Common myeloid progenitor, CD34-positive (primary cell): ENCODE measurements around the gene LSM3.

Source experiments
- CTCF ChIA-PET: fragments of 350-600 bp; sonication (Branson Sonifier 250); formaldehyde crosslinking; loops from one replicate; lab custom pipeline; 2021; ENCODE audit warnings: antibody characterized with exemption; lab: Charles Lee
- POLR2A ChIA-PET: fragments of 350-600 bp; sonication (Branson Sonifier 250); formaldehyde crosslinking; loops from one replicate; lab custom pipeline; 2021; ENCODE audit warnings: antibody characterized with exemption; lab: Charles Lee
- DNase-seq, 3 donors: peaks; one replicate each; pipeline versions ENCODE4 v3.0.0 to v3.0.0-alpha.2; 2013
- H3K27ac ChIP-seq, 2 experiments: 1 replicate in 1 of 2; 2 replicates in 1 of 2; pipeline ENCODE4 v1.7.0; 2013; ENCODE audit warnings: inconsistent platforms in 2 of 2, low read length in 2 of 2, mild to moderate bottlenecking in 2 of 2, low read depth in 1 of 2, moderate library complexity in 1 of 2; ENCODE audit not compliant: severe bottlenecking in 2 of 2, insufficient read depth in 1 of 2, poor library complexity in 1 of 2
- H3K27me3 ChIP-seq, 5 experiments: replicated peaks in 2 of 5; 1 replicate in 3 of 5; 2 replicates in 2 of 5; pipeline versions ENCODE4 v1.6.1 to v1.7.0; 2013; ENCODE audit warnings: low read length in 4 of 5, mild to moderate bottlenecking in 2 of 5, moderate library complexity in 2 of 5, inconsistent platforms in 1 of 5; ENCODE audit not compliant: insufficient read depth in 5 of 5, control insufficient read depth in 4 of 5
- H3K36me3 ChIP-seq, 4 experiments: 1 replicate in 2 of 4; 2 replicates in 2 of 4; pipeline versions ENCODE4 v1.6.1 to v1.7.0; 2013; ENCODE audit warnings: low read length in 3 of 4, control low read depth in 1 of 4, mild to moderate bottlenecking in 1 of 4; ENCODE audit not compliant: control insufficient read depth in 4 of 4, insufficient read depth in 4 of 4
- H3K4me1 ChIP-seq, 4 experiments: 1 replicate in 3 of 4; 2 replicates in 1 of 4; pipeline versions ENCODE4 v1.6.1 to v1.7.1; 2013; ENCODE audit warnings: low read length in 3 of 4, mild to moderate bottlenecking in 3 of 4, control low read depth in 1 of 4, inconsistent platforms in 1 of 4, moderate library complexity in 1 of 4; ENCODE audit not compliant: control insufficient read depth in 4 of 4, insufficient read depth in 4 of 4; ENCODE audit errors: control extremely low read depth in 1 of 4
- H3K4me3 ChIP-seq, 7 experiments: 1 replicate in 4 of 7; 2 replicates in 3 of 7; pipeline versions ENCODE4 v1.5.1 to v1.7.0; 2013; ENCODE audit warnings: mild to moderate bottlenecking in 7 of 7, low read length in 6 of 7, moderate library complexity in 6 of 7, inconsistent platforms in 2 of 7, low read depth in 2 of 7, control low read depth in 1 of 7; ENCODE audit not compliant: insufficient read depth in 4 of 7, control insufficient read depth in 1 of 7; ENCODE audit errors: extremely low read depth in 1 of 7
- H3K9me3 ChIP-seq, 5 experiments: 1 replicate in 4 of 5; 2 replicates in 1 of 5; pipeline versions ENCODE4 v1.6.1 to v1.7.1; 2013; ENCODE audit warnings: low read length in 4 of 5, mild to moderate bottlenecking in 2 of 5, inconsistent platforms in 1 of 5, low read depth in 1 of 5, moderate library complexity in 1 of 5; ENCODE audit not compliant: control insufficient read depth in 4 of 5, insufficient read depth in 2 of 5; ENCODE audit errors: control extremely low read depth in 1 of 5
- WGBS: methylation state at CpG from one replicate; pipeline ENCODE4 v1.1.5; 2013; ENCODE audit not compliant: insufficient coverage; 5-methylcytosine and 5-hydroxymethylcytosine counted together

Gene LSM3

GRCh38 chr3:14238356-14238755 is 59.7 kb downstream of the LSM3 start:
- ChIA-PET CTCF (interaction anchor here (0.9 to 1.4 kb wide), 4 partner anchors 14 to 224 kb away, joined by 3 to 6 read pairs (median 4); no protein-coding TSS in a partner anchor), POLR2A (no interaction called here)
- H3K4me3 ChIP-seq = no peak overlapping the region
- WGBS = 100% methylated on average over 3 of the region's 7 CpGs
- no peak overlapping the region for H3K27ac ChIP-seq
- no peak for DNase-seq
- peaks cover 0 to 13% (median 4%) of the 10 kb centered on the region in 5 experiments for H3K9me3 ChIP-seq
- H3K4me1 ChIP-seq = peaks cover 1 to 53% (median 24%) of the 10 kb centered on the region in 4 experiments
- H3K27me3 ChIP-seq = no peaks in the 10 kb centered on the region
- no peaks in the 10 kb centered on the region for H3K36me3 ChIP-seq

GRCh38 chr3:14238930-14239329 is 60.3 kb downstream of the LSM3 start:
- CTCF ChIA-PET = interaction anchor here (0.9 to 1.4 kb wide), 4 partner anchors 13 to 223 kb away, joined by 3 to 6 read pairs (median 4); no protein-coding TSS in a partner anchor
- no peak overlapping the region for H3K4me3 ChIP-seq
- no peaks in the 10 kb centered on the region for H3K27me3 ChIP-seq
- peaks cover 1 to 53% (median 22%) of the 10 kb centered on the region in 4 experiments for H3K4me1 ChIP-seq
- POLR2A ChIA-PET = no interaction called here
- H3K9me3 ChIP-seq = peaks cover 0 to 9% (median 0%) of the 10 kb centered on the region in 5 experiments
- H3K36me3 ChIP-seq = no peaks in the 10 kb centered on the region
- DNase-seq = no peak
- H3K27ac ChIP-seq = no peak overlapping the region

- Histone ChIP-seq H3K36me3 (no peaks in the 10 kb centered on the region), H3K27me3 (no peaks in the 10 kb centered on the region), H3K4me3 (no peak overlapping the region), H3K4me1 (peaks cover 1 to 43% (median 15%) of the 10 kb centered on the region in 4 experiments), H3K9me3 (peaks cover 0 to 3% (median 0%) of the 10 kb centered on the region in 5 experiments), H3K27ac (no peak overlapping the region)
- DNase-seq = no peak
- POLR2A ChIA-PET = interaction anchor here (0.7 kb wide), 1 partner anchor 603 kb away, joined by 4 read pairs; no protein-coding TSS in a partner anchor
- CTCF ChIA-PET = interaction anchor here (0.6 kb wide), 1 partner anchor 29 kb away, joined by 3 read pairs; no protein-coding TSS in a partner anchor
These were observed 61.3 kb downstream of the LSM3 start for GRCh38 chr3:14239940-14240339.

- Histone ChIP-seq H3K27me3 (no peaks in the 10 kb centered on the region), H3K4me1 (peaks cover 1 to 39% (median 12%) of the 10 kb centered on the region in 4 experiments), H3K27ac (no peak overlapping the region), H3K9me3 (peaks cover 0 to 3% (median 0%) of the 10 kb centered on the region in 5 experiments), H3K4me3 (no peak overlapping the region), H3K36me3 (no peaks in the 10 kb centered on the region)
- POLR2A ChIA-PET = interaction anchor here (0.7 kb wide), 1 partner anchor 602 kb away, joined by 4 read pairs; no protein-coding TSS in a partner anchor
- CTCF ChIA-PET = interaction anchor here (0.6 to 1.5 kb wide), 2 partner anchors 29 to 37 kb away, joined by 3 to 6 read pairs; no protein-coding TSS in a partner anchor
- no peak for DNase-seq
- 40% methylated on average over 3 of the region's 4 CpGs for WGBS
These were observed 61.7 kb downstream of the LSM3 start for GRCh38 chr3:14240366-14240765.

GRCh38 chr3:14241716-14242115 is 63.1 kb downstream of the LSM3 start:
- Histone ChIP-seq H3K4me3 (no peak overlapping the region), H3K36me3 (no peaks in the 10 kb centered on the region), H3K27me3 (no peaks in the 10 kb centered on the region), H3K9me3 (peaks cover 0 to 3% (median 0%) of the 10 kb centered on the region in 5 experiments), H3K27ac (no peak overlapping the region), H3K4me1 (peaks cover 1 to 30% (median 10%) of the 10 kb centered on the region in 4 experiments)
- ChIA-PET CTCF (interaction anchor here (1.5 to 2.4 kb wide), 2 partner anchors 30 to 38 kb away, joined by 5 to 6 read pairs; no protein-coding TSS in a partner anchor), POLR2A (interaction anchor here (1.1 kb wide), 1 partner anchor 211 kb away, joined by 3 read pairs; no protein-coding TSS in a partner anchor)
- DNase-seq = no peak
- WGBS = 100% methylated on average over 3 of the region's 3 CpGs

GRCh38 chr3:14242490-14243311 is 64.1 kb downstream of the LSM3 start:
- Histone ChIP-seq H3K9me3 (no peaks in the 10 kb centered on the region), H3K4me1 (peaks cover 1 to 30% (median 10%) of the 10 kb centered on the region in 4 experiments), H3K4me3 (no peak overlapping the region), H3K27ac (no peak overlapping the region), H3K27me3 (no peaks in the 10 kb centered on the region), H3K36me3 (no peaks in the 10 kb centered on the region)
- no peak for DNase-seq
- 90% methylated on average over 10 of the region's 12 CpGs for WGBS
- POLR2A ChIA-PET = no interaction called here
- CTCF ChIA-PET = interaction anchor here (1.8 to 2.4 kb wide), 3 partner anchors 19 to 38 kb away, joined by 4 to 5 read pairs (median 5); no protein-coding TSS in a partner anchor
